GM23248 (cell line): Measurements from ENCODE around the gene ASIC2.

ENCODE experiments used
- EZH2 ChIP-seq: fragments of 200-600 bp; sonication (generic); IDR thresholded peaks from 2 replicates; pipeline ENCODE4 v1.6.1; 2018; ENCODE audit warnings: antibody characterized with exemption, mild to moderate bottlenecking; ENCODE audit not compliant: insufficient read depth, poor library complexity, severe bottlenecking
- EZH2phosphoT487 ChIP-seq: fragments of 200-600 bp; sonication (generic); IDR thresholded peaks from 2 replicates; pipeline ENCODE4 v1.6.1; 2018; ENCODE audit warnings: antibody characterized with exemption, moderate library complexity, mild to moderate bottlenecking, low read depth; ENCODE audit not compliant: insufficient read depth

DNA sequence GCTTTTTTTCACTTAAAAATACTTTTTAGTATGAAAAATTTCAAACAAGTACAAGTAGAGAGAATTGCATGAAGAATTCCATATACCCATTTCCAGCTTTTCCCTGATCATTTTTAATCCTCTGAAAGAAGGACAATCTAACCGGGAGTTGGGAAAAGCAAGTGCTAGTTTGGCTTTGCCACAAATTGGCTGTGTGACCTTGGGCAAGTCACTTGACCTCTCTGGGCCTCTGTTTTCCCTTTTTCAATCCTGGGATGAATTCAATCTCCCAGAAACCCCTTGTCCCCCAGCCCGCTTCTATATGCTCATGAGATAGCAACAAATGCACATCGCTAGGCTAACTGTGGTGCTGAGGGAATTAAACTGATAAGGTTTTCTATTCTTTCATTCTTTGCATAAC lies 49.4 kb downstream of the ASIC2 start:
- TF ChIP-seq EZH2 (no peak), EZH2phosphoT487 (no peak)
